ENCODE results near the gene ZNF385C.

DNA sequence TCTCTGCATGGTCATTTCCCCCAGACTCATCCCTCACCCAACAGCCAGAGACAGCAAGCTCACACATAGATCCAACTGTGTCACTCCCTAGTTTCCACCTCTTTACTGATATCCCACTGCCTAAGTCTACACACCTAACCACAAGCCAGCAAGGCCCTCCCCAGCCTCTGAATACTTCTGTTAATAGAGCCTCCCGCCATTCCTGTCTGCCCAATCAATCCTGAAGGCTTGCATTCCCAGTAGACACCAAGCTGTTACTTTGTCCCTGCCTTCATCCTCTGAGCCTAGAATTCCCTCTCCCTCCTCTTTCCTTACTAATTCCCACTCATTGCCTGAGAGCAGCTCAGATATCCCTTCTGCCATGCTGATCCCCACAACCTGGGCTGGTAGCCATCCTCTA is 52.6 kb downstream of the ZNF385C start:
- TF ChIP-seq EZH2 (IDR thresholded peaks at IDR 0.05) (no peak), POLR2AphosphoS5 (IDR thresholded peaks at IDR 0.05; ENCODE audit: borderline replicate concordance, low read depth, low read length) (no peak)
